GM12878 (cell line): Measurements from ENCODE around the gene IKZF1. TPM values are rescaled to one million over a fixed set of nuclear protein-coding genes. Genes with fewer than 3 reads are reported as not detected.

ENCODE experiments used
- BCL3 ChIP-seq: IDR thresholded peaks from 2 replicates; pipeline ENCODE4 v1.6.1; 2011; ENCODE audit warnings: borderline replicate concordance, low read depth, mild to moderate bottlenecking, moderate library complexity, low read length; ENCODE audit not compliant: insufficient read depth, poor library complexity, severe bottlenecking
- E2F4 ChIP-seq: IDR thresholded peaks from 2 replicates; pipeline ENCODE4 v1.6.1; 2012; ENCODE audit warnings: low read depth, low read length, improper control_type of control experiment
- IRF4 ChIP-seq: IDR thresholded peaks from 2 replicates; pipeline ENCODE4 v1.6.1; 2011; ENCODE audit warnings: low read depth, low read length
- PKNOX1 ChIP-seq: fragments of 450-650 bp; IDR thresholded peaks from 2 replicates; pipeline ENCODE4 v1.6.1; 2016; ENCODE audit warnings: mild to moderate bottlenecking
- RCOR1 ChIP-seq: conservative IDR thresholded peaks from 2 replicates; pipeline ENCODE4 v1.6.1; 2012; ENCODE audit warnings: low read depth, low read length, improper control_type of control experiment
- SREBF1 ChIP-seq: IDR thresholded peaks from 2 replicates; pipeline ENCODE4 v1.6.1; 2012; ENCODE audit warnings: mild to moderate bottlenecking, low read length
- ZBTB11 ChIP-seq: fragments of 450-650 bp; formaldehyde crosslinking; IDR thresholded peaks from 2 replicates; pipeline ENCODE4 v1.5.0; 2022; ENCODE audit warnings: mild to moderate bottlenecking, missing genetic modification characterization
- ZZZ3 ChIP-seq: IDR thresholded peaks from 2 replicates; pipeline ENCODE4 v1.6.1; 2011; ENCODE audit warnings: low read depth; ENCODE audit not compliant: control insufficient read depth, insufficient read length
- polyA plus RNA-seq, 11 experiments: library from polyadenylated mRNA; depleted of rRNA in 4 of 11; unstranded in 6 of 11; stranded (reverse) in 5 of 11; fragments of >200 nt; fragmentation: Nextera tagmentation in 4 of 11; fragmentation: Illumina TruSeq in 1 of 11; extraction: Ambion mirVana in 4 of 11; extraction: Trizol in 1 of 11; gene quantifications; 1 replicate in 1 of 11; 2 replicates in 10 of 11; pipeline versions ENCODE4 v1.2.1 to v1.2.3, GENCODE V29; 2011 to 2016; ENCODE audit warnings: inconsistent platforms in 2 of 11, missing spikeins in 2 of 11, low read depth in 1 of 11
- total RNA-seq, 4 experiments: library from RNA; depleted of rRNA in 3 of 4; stranded (reverse); fragments of >200 nt in 3 of 4; fragmentation: Illumina TruSeq in 1 of 4; extraction: Trizol in 1 of 4; gene quantifications; 2 replicates each; pipeline versions ENCODE4 v1.2.1 to v1.2.3, GENCODE V29; 2013 to 2021

The IKZF1 gene
- total and polyA plus RNA-seq, 10 of the 15 experiments (the other 5 are each of a cell fraction or from before 2014, with no cell fraction given): 27.2 to 125 (median 71.6) TPM

GRCh38 chr7:50377356-50377755, 72.8 kb downstream of the IKZF1 start (continued):
- TF ChIP-seq ZBTB11 (CRISPR knock-in tag): no peak
- no peak for TF ChIP-seq SREBF1
- TF ChIP-seq PKNOX1: no peak
- TF ChIP-seq RCOR1: no peak
- TF ChIP-seq IRF4: no peak
- TF ChIP-seq ZZZ3: no peak
- no peak for TF ChIP-seq BCL3
- TF ChIP-seq E2F4: no peak
